Keratinocyte (primary cell): ENCODE results near the gene LST1. TPM values are rescaled to one million over a fixed set of nuclear protein-coding genes. Genes with fewer than 3 reads are reported as not detected.

Experiments
- DNase-seq: peaks from one replicate; pipeline ENCODE4 v3.0.0-alpha.2; 2011; ENCODE audit warnings: low read depth, missing footprints, low spot score
- FAIRE-seq: peaks from 2 replicates; lab custom pipeline; 2011; peaks lifted over from hg19 to GRCh38; lab: Jason Lieb, UNC
- H2AFZ ChIP-seq: 2 replicates; pipeline ENCODE4 v1.6.0; 2012; ENCODE audit warnings: low read length, control low read depth, inconsistent platforms; ENCODE audit not compliant: control insufficient read depth
- H3K27ac ChIP-seq: 2 replicates; pipeline ENCODE4 v1.5.1; 2011; ENCODE audit warnings: low read length; ENCODE audit not compliant: control insufficient read depth, insufficient read depth
- H3K27me3 ChIP-seq: 3 replicates; pipeline ENCODE4 v1.6.0; 2011; ENCODE audit warnings: low read length; ENCODE audit not compliant: control insufficient read depth, insufficient read depth; ENCODE audit errors: extremely low read depth
- H3K36me3 ChIP-seq, 2 experiments: 2 replicates in 1 of 2; 3 replicates in 1 of 2; pipeline ENCODE4 v1.5.1; 2011; ENCODE audit warnings: low read length in 2 of 2, mild to moderate bottlenecking in 1 of 2; ENCODE audit not compliant: control insufficient read depth in 2 of 2, insufficient read depth in 2 of 2; ENCODE audit errors: extremely low read depth in 1 of 2
- H3K4me1 ChIP-seq: 3 replicates; pipeline ENCODE4 v1.5.1; 2011; ENCODE audit warnings: low read length; ENCODE audit not compliant: control insufficient read depth, insufficient read depth; ENCODE audit errors: extremely low read depth
- H3K4me2 ChIP-seq: 3 replicates; pipeline ENCODE4 v1.6.0; 2011; ENCODE audit warnings: low read depth, low read length; ENCODE audit not compliant: control insufficient read depth, insufficient read depth; ENCODE audit errors: extremely low read depth
- H3K4me3 ChIP-seq, 3 experiments: fragments of 200-600 bp in 1 of 3; sonication (generic) in 1 of 3; 2 replicates in 2 of 3; 3 replicates in 1 of 3; pipeline ENCODE4 v1.5.1; 2011 to 2016; ENCODE audit warnings: low read length in 3 of 3, mild to moderate bottlenecking in 3 of 3, control low read depth in 2 of 3, inconsistent platforms in 1 of 3, low read depth in 1 of 3, mixed read lengths in 1 of 3, mixed run types in 1 of 3, moderate library complexity in 1 of 3; ENCODE audit not compliant: control insufficient read depth in 2 of 3, insufficient read depth in 2 of 3; ENCODE audit errors: extremely low read depth in 1 of 3
- H3K79me2 ChIP-seq: 2 replicates; pipeline ENCODE4 v1.6.0; 2012; ENCODE audit warnings: low read length; ENCODE audit not compliant: control insufficient read depth, insufficient read depth
- H3K9ac ChIP-seq: 3 replicates; pipeline ENCODE4 v1.6.0; 2011; ENCODE audit warnings: low read length; ENCODE audit not compliant: control insufficient read depth, insufficient read depth; ENCODE audit errors: extremely low read depth
- H3K9me1 ChIP-seq: 3 replicates; pipeline ENCODE4 v1.6.0; 2011; ENCODE audit warnings: low read length; ENCODE audit not compliant: control insufficient read depth, insufficient read depth; ENCODE audit errors: extremely low read depth
- H3K9me3 ChIP-seq: 2 replicates; pipeline ENCODE4 v1.5.1; 2012; ENCODE audit warnings: low read depth, low read length; ENCODE audit not compliant: control insufficient read depth
- H4K20me1 ChIP-seq: 3 replicates; pipeline ENCODE4 v1.6.0; 2011; ENCODE audit warnings: low read length; ENCODE audit not compliant: control insufficient read depth, insufficient read depth; ENCODE audit errors: extremely low read depth
- EZH2 ChIP-seq: IDR thresholded peaks from one replicate; pipeline ENCODE4 v1.6.1; 2012; ENCODE audit warnings: inconsistent platforms, mild to moderate bottlenecking, low read length, moderate library complexity
- dilution Hi-C: fragments of 300-500 bp; cut with MboI; formaldehyde crosslinking; loops from one replicate; pipeline ENCODE4 v1.7.0; 2020; ENCODE audit warnings: low sequenced_read_pairs; ENCODE audit not compliant: extremely low pct_ligation_motif_present
- polyA plus RNA-seq, 5 experiments: library from polyadenylated mRNA; depleted of rRNA in 3 of 5; stranded (reverse) in 3 of 5; stranded (forward) in 1 of 5; unstranded in 1 of 5; fragments of >200 nt; gene quantifications; 1 replicate in 1 of 5; 2 replicates in 3 of 5; 3 replicates in 1 of 5; pipeline versions ENCODE4 v1.2.1 to v1.2.3, GENCODE V29; 2011 to 2012; ENCODE audit warnings: missing spikeins in 2 of 5, low read depth in 1 of 5, low replicate concordance in 1 of 5
- TF ChIP-seq, protein P1 (sequence below), 3 experiments: IDR thresholded peaks in 1 of 3; conservative IDR thresholded peaks in 1 of 3; optimal IDR thresholded peaks in 1 of 3; 2 replicates in 2 of 3; 3 replicates in 1 of 3; pipeline versions ENCODE3 to v1.5.1; 2011; ENCODE audit warnings: low read length in 3 of 3, mild to moderate bottlenecking in 3 of 3, moderate library complexity in 2 of 3, control low read depth in 1 of 3, inconsistent platforms in 1 of 3; ENCODE audit not compliant: insufficient read depth in 2 of 3; ENCODE audit errors: extremely low read depth in 1 of 3

LST1 gene
- polyA plus RNA-seq, 1 donor (not counting 4 experiments of a cell fraction or from before 2014, with no cell fraction given) = not detected

DNA sequence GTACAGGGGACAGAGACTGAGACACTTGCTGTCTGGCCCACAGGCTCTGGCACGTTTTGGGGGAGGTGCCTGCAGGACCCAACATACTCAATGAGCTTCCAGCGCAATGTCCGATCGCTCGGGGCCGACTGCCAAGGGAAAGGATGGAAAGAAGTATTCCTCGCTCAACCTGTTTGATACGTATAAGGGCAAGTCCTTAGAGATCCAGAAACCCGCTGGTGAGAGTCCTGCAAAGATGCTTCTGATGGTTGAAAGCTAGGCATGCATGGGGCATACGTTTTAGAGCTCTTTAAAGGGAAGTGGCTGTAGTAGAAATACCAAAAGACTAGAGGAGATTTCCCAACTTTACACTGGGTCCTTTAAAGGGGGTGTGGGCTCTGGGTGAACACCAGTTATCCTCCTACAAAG, 36.6 kb downstream of the LST1 start:
- Histone ChIP-seq H3K4me1 (peaks cover 14% of the 10 kb centered on the region), H3K79me2 (peaks cover 66% of the 10 kb centered on the region), H3K9me3 (no peaks in the 10 kb centered on the region), H4K20me1 (peaks cover 26% of the 10 kb centered on the region), H2AFZ (no peak overlapping the region), H3K36me3 (peaks cover 38 to 53% of the 10 kb centered on the region in 2 experiments), H3K4me3 (peak overlapping the region; percentile 84 to 99 (median 88)), H3K27me3 (no peaks in the 10 kb centered on the region), H3K27ac (peak overlapping the region; percentile 81), H3K9ac (peak overlapping the region; percentile 94), H3K9me1 (peaks cover 2% of the 10 kb centered on the region), H3K4me2 (peak overlapping the region; percentile 99)
- dilution Hi-C loops = no loop called here
- FAIRE-seq (no peak), DNase-seq (no peak)
- TF ChIP-seq, protein P1, sequence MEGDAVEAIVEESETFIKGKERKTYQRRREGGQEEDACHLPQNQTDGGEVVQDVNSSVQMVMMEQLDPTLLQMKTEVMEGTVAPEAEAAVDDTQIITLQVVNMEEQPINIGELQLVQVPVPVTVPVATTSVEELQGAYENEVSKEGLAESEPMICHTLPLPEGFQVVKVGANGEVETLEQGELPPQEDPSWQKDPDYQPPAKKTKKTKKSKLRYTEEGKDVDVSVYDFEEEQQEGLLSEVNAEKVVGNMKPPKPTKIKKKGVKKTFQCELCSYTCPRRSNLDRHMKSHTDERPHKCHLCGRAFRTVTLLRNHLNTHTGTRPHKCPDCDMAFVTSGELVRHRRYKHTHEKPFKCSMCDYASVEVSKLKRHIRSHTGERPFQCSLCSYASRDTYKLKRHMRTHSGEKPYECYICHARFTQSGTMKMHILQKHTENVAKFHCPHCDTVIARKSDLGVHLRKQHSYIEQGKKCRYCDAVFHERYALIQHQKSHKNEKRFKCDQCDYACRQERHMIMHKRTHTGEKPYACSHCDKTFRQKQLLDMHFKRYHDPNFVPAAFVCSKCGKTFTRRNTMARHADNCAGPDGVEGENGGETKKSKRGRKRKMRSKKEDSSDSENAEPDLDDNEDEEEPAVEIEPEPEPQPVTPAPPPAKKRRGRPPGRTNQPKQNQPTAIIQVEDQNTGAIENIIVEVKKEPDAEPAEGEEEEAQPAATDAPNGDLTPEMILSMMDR (optimal IDR thresholded peaks at IDR 0.05 in 1 of 3, IDR thresholded peaks at IDR 0.05 in 1 of 3, conservative IDR thresholded peaks at IDR 0.05 in 1 of 3; ENCODE audit: extremely low read depth in 1 of 3, insufficient read depth in 2 of 3, low read length in 3 of 3) = no peak
- no peak for TF ChIP-seq EZH2

DNA sequence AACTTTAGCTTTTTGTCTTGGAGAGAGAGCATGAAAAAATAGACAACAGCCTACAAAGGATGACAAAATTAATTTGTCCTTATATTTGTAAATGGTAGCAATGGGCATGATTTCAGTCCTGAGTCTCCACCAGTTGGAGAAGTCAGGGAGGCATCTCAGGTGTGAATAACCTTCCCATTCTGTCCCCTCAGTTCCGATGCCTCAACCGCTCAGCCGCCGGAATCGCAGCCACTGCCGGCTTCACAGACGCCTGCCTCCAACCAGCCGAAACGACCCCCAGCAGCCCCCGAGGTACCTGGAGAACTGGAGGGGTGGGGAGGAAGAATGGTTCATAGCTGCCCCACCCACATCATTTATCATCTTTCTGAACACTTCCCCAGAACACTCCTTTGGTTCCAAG, 38.0 kb downstream of the LST1 start:
- peaks cover 29% of the 10 kb centered on the region for H4K20me1 ChIP-seq

More for the DNA sequence above, 38.0 kb downstream of the LST1 start:
- no peak for DNase-seq
- no peak for FAIRE-seq
- TF ChIP-seq EZH2 = no peak
- TF ChIP-seq, protein P1 (optimal IDR thresholded peaks at IDR 0.05 in 1 of 3, IDR thresholded peaks at IDR 0.05 in 1 of 3, conservative IDR thresholded peaks at IDR 0.05 in 1 of 3; ENCODE audit: extremely low read depth in 1 of 3, insufficient read depth in 2 of 3, low read length in 3 of 3) = no peak
- no peak overlapping the region for H3K27ac ChIP-seq
- H3K27me3 ChIP-seq = no peaks in the 10 kb centered on the region
- H3K4me2 ChIP-seq = no peak overlapping the region
- H3K36me3 ChIP-seq = peaks cover 50 to 64% of the 10 kb centered on the region in 2 experiments
- peaks cover 14% of the 10 kb centered on the region for H3K4me1 ChIP-seq
- H3K9me3 ChIP-seq = no peaks in the 10 kb centered on the region
- dilution Hi-C loops = no loop called here
- no peak overlapping the region for H2AFZ ChIP-seq
- H3K79me2 ChIP-seq = peaks cover 72% of the 10 kb centered on the region
- no peak overlapping the region for H3K4me3 ChIP-seq
- no peak overlapping the region for H3K9ac ChIP-seq
- H3K9me1 ChIP-seq = peaks cover 2% of the 10 kb centered on the region
